CD4-positive, alpha-beta T cell treated with Interferon alpha-2 for 1 hour (primary cell): ENCODE results near the gene FAM180A.
"Not testable (repeated sequence)": the region's sequence is repeated elsewhere in the genome, so short reads cannot be mapped to it uniquely, and the experiment has no call there.

Experiments used
- DNase-seq, 2 donors: peaks; one replicate each; pipeline ENCODE4 v3.0.0-alpha.2; 2020 to 2022

The FAM180A gene

DNA sequence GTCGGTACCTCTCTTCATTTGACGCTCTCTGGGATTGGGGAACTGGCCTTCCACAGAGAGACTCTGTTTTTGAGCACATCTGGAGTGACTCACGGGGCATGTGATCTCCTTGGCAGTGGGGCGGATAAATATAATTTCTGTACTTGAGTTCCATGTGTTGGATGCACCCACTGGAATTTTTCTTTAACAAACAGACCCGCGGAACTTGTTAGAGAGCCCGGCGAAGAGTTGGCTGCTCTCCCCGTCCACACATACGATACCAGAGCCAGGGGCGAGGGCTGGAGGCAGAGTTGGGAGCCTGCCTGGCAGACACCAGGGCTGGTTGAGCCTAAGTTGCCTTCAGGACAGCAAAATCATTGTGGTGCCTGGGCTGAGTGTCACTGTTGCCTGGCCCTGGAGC, at the start of gene FAM180A:
FAM180A (minus strand) TSS at position 44 of the 400 bp plus-strand sequence. CDS start 233 bp downstream, outside the sequence.
- DNase-seq = no peak

DNA sequence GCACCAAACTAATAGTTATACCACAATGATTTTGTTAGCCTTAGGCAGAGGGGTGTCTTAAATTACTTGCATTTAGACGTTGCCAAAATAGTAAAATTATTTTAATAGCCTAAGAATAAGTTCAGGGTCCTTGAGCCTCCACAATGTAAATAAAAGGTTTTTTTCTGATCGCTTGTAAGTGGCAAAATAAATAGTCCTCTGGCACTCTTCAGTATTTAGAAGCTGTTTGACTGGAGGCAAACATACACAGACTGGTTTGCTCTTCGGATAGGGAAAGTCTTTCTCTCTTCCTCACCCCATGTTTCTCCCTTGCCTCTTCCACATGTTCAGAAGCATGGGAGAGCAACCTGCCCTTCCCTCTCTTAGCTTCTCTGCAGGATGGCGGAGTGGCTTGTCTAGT, 49.5 kb upstream of the FAM180A start:
- no peak for DNase-seq

GRCh38 chr7:135795846-135796570, 47.4 kb upstream of the FAM180A start:
- no peak for DNase-seq

GRCh38 chr7:135793841-135794240, 45.2 kb upstream of the FAM180A start:
- no peak for DNase-seq

DNA sequence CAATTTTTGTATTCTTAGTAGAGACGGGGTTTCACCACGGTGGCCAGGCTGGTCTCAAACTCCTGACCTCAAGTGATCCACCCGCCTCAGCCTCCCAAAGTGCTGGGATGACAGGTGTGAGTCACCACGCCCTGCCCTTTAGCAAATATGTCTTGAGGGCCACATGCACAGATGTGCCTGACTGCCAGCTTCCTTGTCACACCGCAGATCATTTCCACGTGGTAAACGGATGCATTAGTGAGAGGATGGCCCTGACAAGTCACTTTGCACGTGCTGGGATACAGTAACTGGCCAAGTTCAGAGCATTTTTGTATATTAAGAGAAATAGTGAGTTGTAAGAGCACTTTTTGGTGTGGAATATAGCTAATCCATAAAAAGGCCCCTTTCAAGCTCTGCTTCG, 44.3 kb upstream of the FAM180A start:
- DNase-seq = no peak

DNA sequence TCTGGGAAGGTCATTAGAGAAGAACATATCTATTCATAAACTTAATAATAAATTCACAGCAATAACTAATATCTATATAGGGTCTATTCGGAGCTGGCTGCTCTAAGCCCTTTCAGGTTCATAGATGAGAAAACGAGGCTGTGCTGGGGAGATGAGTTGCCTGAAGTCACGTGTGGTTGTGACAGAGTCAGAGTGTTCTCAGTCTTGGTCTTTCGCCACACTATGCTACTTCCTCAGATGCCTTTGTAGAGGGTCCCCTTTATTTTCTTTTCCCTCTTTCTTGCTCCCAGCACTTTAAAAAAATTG, 43.7 kb upstream of the FAM180A start:
- DNase-seq = no peak

GRCh38 chr7:135791543-135792362, 43.1 kb upstream of the FAM180A start:
- DNase-seq = no peak

GRCh38 chr7:135790371-135790977, 41.9 kb upstream of the FAM180A start:
- no peak for DNase-seq

GRCh38 chr7:135789956-135790355, 41.3 kb upstream of the FAM180A start:
- no peak for DNase-seq

- no peak for DNase-seq
These were observed 40.8 kb upstream of the FAM180A start for GRCh38 chr7:135789431-135789830.

- DNase-seq = no peak
These were observed 38.3 kb upstream of the FAM180A start for GRCh38 chr7:135786911-135787310.

GRCh38 chr7:135785065-135785464, 36.5 kb upstream of the FAM180A start:
- no peak for DNase-seq

DNA sequence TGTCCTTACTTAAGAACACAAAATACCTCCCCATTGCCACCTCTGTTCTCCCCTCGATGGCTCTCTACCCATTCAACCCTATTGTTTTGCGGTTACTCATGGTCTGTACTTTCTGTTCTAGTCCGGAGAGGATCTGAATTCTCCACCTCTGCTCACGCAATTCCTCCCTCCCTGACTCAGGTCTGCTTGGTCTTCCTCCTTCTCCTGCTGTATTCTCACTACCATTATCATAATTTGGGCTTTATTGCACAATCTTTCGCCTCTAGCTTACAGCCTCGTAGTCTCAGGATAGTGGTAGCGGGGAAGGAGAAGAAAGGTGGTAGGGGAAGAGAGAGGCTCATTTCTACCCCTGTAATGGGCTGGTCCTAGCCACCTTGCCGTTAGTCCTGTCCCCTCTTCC, 35.4 kb upstream of the FAM180A start:
- DNase-seq = no peak

DNA sequence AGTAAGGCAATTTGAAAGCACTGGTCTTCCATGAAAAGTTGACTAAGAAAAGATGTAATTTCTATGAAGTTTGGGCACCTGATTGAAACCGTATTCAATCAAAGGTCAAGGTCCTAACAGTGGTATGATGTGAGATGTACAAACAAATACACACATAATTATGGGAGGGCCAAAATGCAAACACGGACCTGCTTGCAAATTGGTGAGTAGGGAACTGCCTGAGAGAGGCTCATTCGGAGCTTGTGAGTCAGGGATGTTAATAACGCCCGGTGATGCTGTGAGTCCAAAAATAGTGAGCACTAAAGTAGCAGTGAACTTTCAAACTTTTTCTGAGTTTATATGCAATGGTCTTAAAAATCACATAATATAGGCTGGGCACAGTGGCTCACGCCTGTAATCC, 34.2 kb upstream of the FAM180A start:
- DNase-seq = no peak

DNA sequence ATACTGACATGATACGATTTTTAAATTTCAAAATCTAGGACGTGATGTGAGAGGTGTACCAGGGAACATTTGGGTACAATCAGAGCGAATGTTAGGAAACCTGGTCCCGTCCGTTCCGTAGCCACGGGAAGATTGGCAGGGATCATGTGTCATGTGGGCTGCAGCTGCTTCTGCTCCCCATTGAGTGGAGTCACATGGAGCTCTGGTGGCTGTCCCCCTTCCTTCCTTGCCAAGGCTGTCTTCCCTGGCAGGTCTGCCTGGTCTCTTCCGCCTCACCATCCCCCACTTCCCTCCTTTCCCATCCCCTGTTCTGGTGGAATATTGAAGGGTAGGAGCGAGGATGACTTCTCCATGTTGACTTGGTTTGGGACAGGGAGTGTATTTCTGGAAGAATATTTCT, 33.8 kb upstream of the FAM180A start:
- DNase-seq = no peak

DNA sequence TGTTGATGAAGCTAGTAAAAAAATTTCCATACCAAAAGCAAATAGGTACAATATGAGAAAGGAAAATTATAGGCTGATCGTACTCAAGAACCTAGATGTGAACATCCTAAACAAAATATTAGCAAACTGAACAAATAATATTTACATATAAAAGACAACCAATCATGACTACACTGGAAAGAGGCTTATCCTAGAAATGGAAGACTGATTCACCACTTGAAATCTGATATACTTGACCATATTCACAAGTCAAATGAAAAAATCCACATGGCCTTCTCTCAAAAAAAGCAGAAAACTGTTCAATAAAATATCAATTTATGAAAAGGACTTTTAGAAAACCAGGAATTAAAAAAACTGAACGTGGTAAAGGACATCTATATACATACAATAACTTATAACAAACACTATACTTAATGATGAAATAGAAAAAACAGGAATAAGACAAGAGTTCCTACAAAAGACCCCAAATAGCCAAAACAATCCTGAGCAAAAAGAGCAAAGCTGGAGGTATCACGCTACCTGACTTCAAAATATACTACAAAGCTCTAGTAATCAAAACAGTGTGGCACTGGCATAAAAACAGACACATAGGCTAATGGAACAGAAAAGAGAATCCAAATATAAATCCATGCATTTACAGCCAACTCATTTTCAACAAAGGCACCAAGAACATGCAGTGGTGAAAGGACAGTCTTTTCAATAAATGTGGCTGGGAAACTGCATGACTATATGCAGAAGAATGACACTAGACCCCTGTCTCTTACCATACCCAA, 29.2 kb upstream of the FAM180A start:
- no peak for DNase-seq

DNA sequence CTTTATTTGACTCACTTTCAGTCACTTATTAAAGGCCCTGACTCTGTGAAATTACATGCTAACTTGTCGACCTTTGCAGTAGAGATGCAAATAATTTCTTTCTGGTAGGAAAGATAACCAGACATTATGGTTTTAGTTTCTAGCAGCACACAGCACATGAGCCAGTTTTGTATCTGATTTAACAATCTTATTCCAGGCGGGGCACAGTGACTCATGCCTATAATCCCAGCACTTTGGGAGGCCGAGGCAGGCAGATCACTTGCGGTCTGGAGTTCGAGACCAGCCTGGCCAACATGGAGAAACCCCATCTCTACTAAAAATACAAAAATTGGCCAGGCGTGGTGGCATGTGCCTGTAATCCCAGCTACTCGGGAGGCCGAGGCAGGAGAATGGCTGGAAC, 27.3 kb upstream of the FAM180A start:
- DNase-seq = not testable (repeated sequence)

DNA sequence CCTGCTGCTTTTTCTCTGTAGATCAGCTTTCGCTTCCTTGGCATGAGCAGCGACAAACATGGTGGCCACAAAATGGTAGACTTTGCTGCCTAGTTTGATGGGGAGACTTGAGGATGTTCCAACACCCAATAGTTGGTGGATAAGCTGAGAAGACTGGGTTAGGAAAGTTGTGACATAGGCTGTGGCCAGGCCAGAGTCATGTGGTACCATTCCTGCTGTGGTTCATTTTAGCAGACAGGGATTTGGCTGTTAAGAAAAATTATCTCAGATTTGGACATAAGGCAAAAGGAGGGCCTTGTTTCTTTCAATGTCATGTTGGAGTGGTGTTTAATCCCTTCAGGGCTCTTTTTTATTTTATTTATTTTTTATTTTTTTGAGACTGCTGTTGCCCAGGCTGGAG, 26.6 kb upstream of the FAM180A start:
- DNase-seq = no peak

DNA sequence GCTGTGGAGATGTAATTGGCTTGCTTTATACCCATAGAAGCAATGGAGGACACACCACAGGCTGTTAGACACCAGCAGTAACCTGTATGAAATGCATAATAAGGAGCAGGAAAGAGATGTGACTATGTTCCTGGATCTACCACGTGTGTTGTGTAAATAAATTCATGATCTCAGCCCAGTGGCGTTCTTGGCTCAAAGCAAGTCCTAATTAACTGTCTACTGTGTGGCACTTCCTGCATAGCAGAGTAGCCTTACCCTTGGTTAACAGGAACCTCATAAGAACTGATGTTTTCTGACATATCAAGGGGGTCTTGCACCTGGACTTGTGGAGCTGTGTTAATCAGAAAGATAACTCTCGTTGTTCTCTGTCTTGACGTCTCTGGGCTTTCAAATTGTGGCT, 25.7 kb upstream of the FAM180A start:
- no peak for DNase-seq

GRCh38 chr7:135773464-135773863, 24.9 kb upstream of the FAM180A start:
- no peak for DNase-seq

GRCh38 chr7:135772639-135773222, 24.1 kb upstream of the FAM180A start:
- no peak for DNase-seq

DNA sequence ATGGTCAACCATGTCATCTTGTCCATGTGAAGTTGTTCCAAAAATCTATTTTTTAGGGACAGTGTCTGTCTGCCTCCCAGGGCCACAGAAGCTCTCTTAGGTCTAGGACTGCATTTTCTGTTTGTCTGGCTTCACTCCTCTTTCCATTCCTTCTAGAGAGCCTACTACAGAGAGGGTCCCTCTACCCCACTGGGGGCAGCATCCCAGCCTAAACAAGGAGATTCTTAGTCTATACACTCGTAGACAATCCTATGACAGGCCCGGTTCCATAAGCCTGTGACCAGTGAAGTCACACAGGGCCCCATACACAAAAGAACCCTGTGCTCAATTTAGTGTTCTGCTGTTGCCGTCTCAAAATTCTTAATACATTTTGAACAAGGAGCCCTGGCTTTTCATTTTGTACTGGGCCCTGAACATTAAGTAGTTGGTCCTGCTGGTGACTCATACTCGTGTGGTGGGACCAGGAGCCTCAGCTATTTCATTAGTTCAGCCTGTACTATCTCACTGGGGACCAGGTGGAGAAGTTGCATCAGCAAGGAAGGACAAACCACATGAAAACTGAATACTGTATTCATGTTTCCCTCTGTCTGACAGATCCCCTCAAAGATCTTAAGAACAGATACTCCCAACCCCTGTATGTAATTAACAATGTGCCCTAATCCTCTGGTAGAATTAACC, 23.5 kb upstream of the FAM180A start:
- DNase-seq = no peak
